B cell (primary cell): ENCODE results near the gene TEP1. TPM values are rescaled to one million over a fixed set of nuclear protein-coding genes. Genes with fewer than 3 reads are reported as not detected.

Experiments used
- ATAC-seq: fragments of 200-7000 bp; cut with Tn5 transposase; one replicate; pipeline ENCODE4 v1.10.0; 2021; ENCODE audit warnings: low read depth, mild to moderate bottlenecking, moderate number of reproducible peaks, moderate library complexity
- CTCF ChIA-PET: fragments of 350-600 bp; sonication (Branson Sonifier 250); formaldehyde crosslinking; loops from one replicate; lab custom pipeline; 2021; ENCODE audit warnings: antibody characterized with exemption, inconsistent platforms; lab: Charles Lee
- POLR2A ChIA-PET: fragments of 350-600 bp; sonication (Branson Sonifier 250); formaldehyde crosslinking; loops from one replicate; lab custom pipeline; 2021; ENCODE audit warnings: antibody characterized with exemption; lab: Charles Lee
- DNase-seq: peaks from one replicate; pipeline ENCODE4 v3.0.0; 2013
- H2AFZ ChIP-seq: 2 replicates; pipeline ENCODE4 v1.6.1; 2012; ENCODE audit warnings: mild to moderate bottlenecking, low read depth, low read length; ENCODE audit not compliant: insufficient read depth, poor library complexity, severe bottlenecking
- H3K27ac ChIP-seq, 2 donors: 1 replicate in 1 of 2; 2 replicates in 1 of 2; pipeline ENCODE4 v1.5.1; 2012 to 2013; ENCODE audit warnings: low read length in 2 of 2, mild to moderate bottlenecking in 2 of 2, moderate library complexity in 1 of 2
- H3K27me3 ChIP-seq, 4 experiments: fragments of 200-600 bp in 1 of 4; sonication (generic) in 1 of 4; replicated peaks in 1 of 4; 1 replicate in 2 of 4; 2 replicates in 2 of 4; pipeline versions ENCODE4 v1.6.1 to v1.7.0; 2013 to 2016; ENCODE audit warnings: low read length in 3 of 4, mild to moderate bottlenecking in 2 of 4, mixed read lengths in 1 of 4, moderate library complexity in 1 of 4; ENCODE audit not compliant: insufficient read depth in 4 of 4, control insufficient read depth in 3 of 4; ENCODE audit errors: control extremely low read depth in 1 of 4
- H3K36me3 ChIP-seq, 2 experiments: replicated peaks in 1 of 2; 1 replicate in 1 of 2; 2 replicates in 1 of 2; pipeline versions ENCODE4 v1.6.1 to v1.7.1; 2013; ENCODE audit warnings: low read length in 1 of 2; ENCODE audit not compliant: insufficient read depth in 2 of 2, control insufficient read depth in 1 of 2; ENCODE audit errors: control extremely low read depth in 1 of 2, extremely low read depth in 1 of 2
- H3K4me1 ChIP-seq, 2 donors: fragments of 200-600 bp in 1 of 2; sonication (generic) in 1 of 2; 1 replicate in 1 of 2; 2 replicates in 1 of 2; pipeline versions ENCODE4 v1.5.1 to v1.6.1; 2013 to 2017; ENCODE audit warnings: low read length in 2 of 2; ENCODE audit not compliant: control insufficient read depth in 2 of 2, insufficient read depth in 2 of 2
- H3K4me2 ChIP-seq: replicated peaks from 2 replicates; pipeline ENCODE3; 2012; ENCODE audit warnings: mild to moderate bottlenecking, low read depth, low read length; ENCODE audit not compliant: poor library complexity, severe bottlenecking
- H3K4me3 ChIP-seq, 5 experiments: fragments of 200-600 bp in 1 of 5; sonication (generic) in 1 of 5; 1 replicate in 3 of 5; 2 replicates in 2 of 5; pipeline versions ENCODE4 v1.5.1 to v1.7.0; 2011 to 2016; ENCODE audit warnings: low read length in 4 of 5, mild to moderate bottlenecking in 4 of 5, low read depth in 2 of 5, control low read depth in 1 of 5, moderate library complexity in 1 of 5; ENCODE audit not compliant: insufficient read depth in 1 of 5; ENCODE audit errors: control extremely low read depth in 1 of 5, extremely low read depth in 1 of 5
- H3K79me2 ChIP-seq: fragments of 200-600 bp; sonication (generic); one replicate; pipeline ENCODE4 v1.6.0; 2016; ENCODE audit warnings: low read length; ENCODE audit not compliant: control insufficient read depth, insufficient read depth
- H3K9ac ChIP-seq: fragments of 200-600 bp; sonication (generic); 2 replicates; pipeline ENCODE4 v1.6.1; 2017; ENCODE audit warnings: mild to moderate bottlenecking, low read length, moderate library complexity
- H3K9me3 ChIP-seq, 3 donors: one replicate each; pipeline versions ENCODE4 v1.6.1 to v1.7.1; 2013; ENCODE audit warnings: low read length in 2 of 3; ENCODE audit not compliant: control insufficient read depth in 2 of 3, insufficient read depth in 1 of 3; ENCODE audit errors: control extremely low read depth in 1 of 3
- H4K20me1 ChIP-seq: 2 replicates; pipeline ENCODE4 v1.6.0; 2012; ENCODE audit warnings: mild to moderate bottlenecking, low read length; ENCODE audit not compliant: insufficient read depth, control insufficient read depth, poor library complexity, severe bottlenecking
- H3K27ac Mint-ChIP-seq: one replicate; pipeline ENCODE4 v1.8.0; 2021; ENCODE audit warnings: mixed read lengths
- H3K27me3 Mint-ChIP-seq: one replicate; pipeline ENCODE4 v1.8.0; 2021; ENCODE audit warnings: mixed read lengths
- H3K4me1 Mint-ChIP-seq: one replicate; pipeline ENCODE4 v1.8.0; 2021; ENCODE audit warnings: mixed read lengths
- H3K4me3 Mint-ChIP-seq: one replicate; pipeline ENCODE4 v1.8.0; 2021; ENCODE audit warnings: mixed read lengths
- H3K9me3 Mint-ChIP-seq: one replicate; pipeline ENCODE4 v1.8.0; 2022; ENCODE audit warnings: mixed read lengths; ENCODE audit not compliant: insufficient read depth
- CTCF ChIP-seq: fragments of 200-600 bp; IDR thresholded peaks from one replicate; pipeline ENCODE4 v1.8.0; 2022; ENCODE audit warnings: antibody characterized with exemption, mild to moderate bottlenecking
- EZH2 ChIP-seq: IDR thresholded peaks from 2 replicates; pipeline ENCODE4 v1.6.1; 2012; ENCODE audit warnings: borderline replicate concordance, low read depth, mild to moderate bottlenecking, moderate library complexity, low read length; ENCODE audit not compliant: insufficient read depth, poor library complexity, severe bottlenecking
- WGBS: methylation state at CpG from one replicate; pipeline ENCODE4 v1.1.5; 2013; ENCODE audit warnings: missing lambda C conversion rate; ENCODE audit not compliant: insufficient coverage; 5-methylcytosine and 5-hydroxymethylcytosine counted together
- intact Hi-C: fragments of 100-400 bp; cut with micrococcal nuclease; formaldehyde crosslinking; loops from one replicate; pipeline ENCODE4 v1.10.0; 2022
- polyA plus RNA-seq: library from polyadenylated mRNA; depleted of rRNA; stranded (reverse); fragments of >200 nt; gene quantifications from 2 replicates; pipeline ENCODE4 v1.2.3, GENCODE V29; 2012
- total RNA-seq, 2 donors: library from RNA; stranded (reverse); fragments of 120-200 nt in 1 of 2; gene quantifications; 1 replicate in 1 of 2; 2 replicates in 1 of 2; pipeline versions ENCODE4 v1.2.3 to v1.2.4, GENCODE V29; 2013 to 2022

TEP1 gene
- total and polyA plus RNA-seq, 2 donors (not counting 1 experiment from before 2014, with no cell fraction given) = 69.9 to 123 TPM

- POLR2A ChIA-PET = interaction anchor here (0.6 to 3.2 kb wide), 6 partner anchors 9 to 221 kb away, joined by 3 to 20 read pairs (median 6); partner anchors contain the start of genes PARP2 and PNP
- peaks cover 35% of the 10 kb centered on the region for H3K79me2 ChIP-seq
Observed at GRCh38 chr14:20460458-20461224, 47.3 kb upstream of the TEP1 start.

More at GRCh38 chr14:20460458-20461224, 47.3 kb upstream of the TEP1 start:
- no peaks in the 10 kb centered on the region for H3K27me3 Mint-ChIP-seq
- intact Hi-C loops = loop anchor here (1.0 to 10.0 kb wide), 6 partner anchors 9 to 994 kb away; partner anchors contain the start of genes CHD8, PARP2, PNP and TEP1
- no peaks in the 10 kb centered on the region for H3K27me3 ChIP-seq
- no peaks in the 10 kb centered on the region for H3K9me3 ChIP-seq
- H3K9ac ChIP-seq = peak overlapping the region; percentile 89
- peak overlapping the region; percentile 94 for H3K4me3 Mint-ChIP-seq
- no peaks in the 10 kb centered on the region for H3K9me3 Mint-ChIP-seq
- peak overlapping the region; percentile 33 for H2AFZ ChIP-seq
- H3K27ac Mint-ChIP-seq = peak overlapping the region; percentile 98
- ATAC-seq (peak; percentile 25), DNase-seq (peak; percentile 93)
- H3K4me1 Mint-ChIP-seq = peaks cover 45% of the 10 kb centered on the region
- under 1% methylated on average over 27 of the region's 32 CpGs for WGBS
- TF ChIP-seq CTCF (no peak), EZH2 (no peak)
- peaks cover 41 to 67% of the 10 kb centered on the region in 2 donors for H3K4me1 ChIP-seq
- CTCF ChIA-PET = interaction anchor here (1.0 to 4.9 kb wide), 6 partner anchors 9 to 230 kb away, joined by 3 to 40 read pairs (median 6); partner anchors contain the start of genes PNP and TEP1
- peak overlapping the region; percentile 87 for H3K4me2 ChIP-seq
- peak overlapping the region; percentile 98 for H3K27ac ChIP-seq
- peak overlapping the region; percentile 34 to 90 (median 81) for H3K4me3 ChIP-seq
- H3K36me3 ChIP-seq = peaks cover 16 to 39% of the 10 kb centered on the region in 2 experiments
- peaks cover 27% of the 10 kb centered on the region for H4K20me1 ChIP-seq
